GM10266 (cell line): ENCODE results near the gene PTPRN2.

Experiments used
- DNase-seq: peaks from one replicate; pipeline ENCODE4 v3.0.0; 2012; ENCODE audit errors: extremely low spot score
- CTCF ChIP-seq: IDR thresholded peaks from 2 replicates; pipeline ENCODE4 v1.5.1; 2012; ENCODE audit warnings: mild to moderate bottlenecking, low read depth; ENCODE audit not compliant: control insufficient read depth, insufficient read depth; ENCODE audit errors: missing control alignments

Gene PTPRN2

DNA sequence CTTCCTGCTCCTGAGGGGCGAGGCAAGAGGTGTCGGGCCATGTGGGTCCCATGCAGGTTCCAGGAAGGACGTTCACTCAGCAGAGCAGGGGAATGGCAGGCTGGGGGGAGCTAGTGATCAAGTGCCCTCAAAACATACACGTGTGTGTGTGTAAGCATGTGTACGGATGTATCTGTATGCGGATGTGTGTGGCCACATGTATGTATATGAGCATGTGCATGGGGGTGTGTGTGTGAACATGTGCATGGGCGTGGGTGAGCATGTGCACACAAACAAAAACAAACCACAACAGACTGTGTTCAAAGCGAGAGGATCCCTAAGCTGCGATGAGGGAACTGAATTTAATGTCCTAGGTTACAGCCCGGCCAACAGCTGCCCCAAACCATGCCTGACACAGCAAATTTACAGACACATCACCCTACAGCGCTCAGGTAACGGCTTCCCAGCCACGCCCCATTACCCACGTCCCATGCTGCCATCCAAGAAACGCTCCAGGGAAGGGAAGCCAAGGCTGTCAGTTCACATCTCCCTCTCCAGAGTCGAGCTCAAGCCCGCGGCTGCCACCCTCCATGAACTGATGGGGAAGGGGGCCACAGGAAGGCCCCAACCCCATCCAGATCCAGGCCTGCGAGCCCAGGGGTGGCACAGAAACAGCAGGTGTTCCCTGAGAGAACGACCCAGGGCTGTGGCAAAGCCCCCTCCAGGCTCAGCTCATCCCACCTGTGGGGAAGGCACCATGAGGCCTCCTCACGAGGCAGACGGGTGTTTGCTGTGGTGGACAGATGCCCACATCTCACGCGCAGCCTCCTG, 56.6 kb downstream of the PTPRN2 start:
- TF ChIP-seq CTCF = no peak
- no peak for DNase-seq

DNA sequence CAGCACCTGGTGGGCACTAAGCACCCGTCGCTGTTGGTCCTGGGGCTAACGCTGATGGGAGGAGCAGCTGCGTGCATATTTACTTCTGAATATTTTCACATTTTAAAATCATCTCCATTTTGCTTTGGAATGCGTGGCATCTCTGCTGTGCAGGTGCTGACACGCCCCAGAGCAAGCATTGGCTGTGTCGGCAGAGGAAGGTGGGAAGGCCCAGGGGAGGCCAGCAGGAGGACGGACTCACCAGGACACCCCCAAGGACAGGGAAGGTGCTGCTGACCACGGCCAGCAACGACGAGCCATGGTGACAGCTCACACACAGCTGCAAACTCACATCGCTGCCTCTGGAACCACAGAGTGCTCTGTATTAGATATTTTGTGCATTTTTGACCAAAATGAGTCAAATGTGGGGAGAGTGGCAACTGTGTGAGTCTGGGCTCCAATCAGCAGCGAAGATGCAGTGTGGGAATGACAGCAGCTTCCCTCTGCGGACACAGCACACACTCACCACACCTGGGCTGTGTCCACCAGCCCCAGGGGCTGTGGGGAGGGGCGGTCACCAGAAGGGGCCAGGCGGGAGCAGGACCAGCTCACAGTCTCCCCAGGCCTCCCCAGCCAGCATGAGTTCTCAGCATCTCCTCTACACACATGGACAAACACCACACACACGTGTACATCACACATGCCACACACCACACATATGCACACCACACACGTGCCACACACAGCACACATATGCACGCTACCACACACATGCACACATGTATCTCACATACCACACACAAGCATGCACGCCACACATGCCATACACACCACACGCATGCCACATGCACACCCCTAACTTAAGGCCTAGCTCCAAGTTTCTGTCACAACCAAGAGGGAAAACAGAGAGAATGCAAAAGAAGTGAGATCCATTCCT, 58.2 kb downstream of the PTPRN2 start:
- DNase-seq = no peak
- TF ChIP-seq CTCF = no peak

DNA sequence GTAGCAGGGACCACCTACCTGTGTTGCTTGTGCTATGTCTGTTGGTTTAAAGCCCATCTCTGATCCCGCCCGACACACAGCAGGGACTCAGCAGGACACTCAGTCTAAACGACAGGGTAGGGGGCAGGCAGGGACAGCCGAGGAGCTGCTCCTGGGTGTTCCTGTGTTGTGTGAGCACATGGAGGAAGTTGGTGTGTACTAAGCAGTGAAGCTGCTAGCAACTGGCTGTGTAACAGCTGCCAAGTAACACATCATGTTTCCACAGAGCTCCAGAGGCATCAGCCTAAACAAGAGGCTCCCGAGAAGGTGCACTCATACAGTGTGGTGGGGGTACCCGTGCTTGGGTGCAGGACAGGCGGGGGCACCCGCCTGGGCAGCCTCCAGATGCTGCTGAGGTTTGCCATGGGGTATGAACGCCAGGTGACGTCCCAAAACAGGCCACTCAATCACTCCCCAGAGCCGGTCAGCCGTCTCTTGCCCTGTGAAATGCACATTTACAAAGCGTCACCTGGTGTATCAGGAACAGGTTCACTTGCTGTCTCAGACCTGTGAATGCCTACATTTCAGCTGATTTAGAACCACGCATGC, 59.6 kb downstream of the PTPRN2 start:
- TF ChIP-seq CTCF = no peak
- DNase-seq = no peak

GRCh38 chr7:158527495-158527894, 60.1 kb downstream of the PTPRN2 start:
- TF ChIP-seq CTCF = no peak
- no peak for DNase-seq

- no peak for DNase-seq
- no peak for TF ChIP-seq CTCF
Measured at GRCh38 chr7:158527038-158527437, 60.6 kb downstream of the PTPRN2 start.

DNA sequence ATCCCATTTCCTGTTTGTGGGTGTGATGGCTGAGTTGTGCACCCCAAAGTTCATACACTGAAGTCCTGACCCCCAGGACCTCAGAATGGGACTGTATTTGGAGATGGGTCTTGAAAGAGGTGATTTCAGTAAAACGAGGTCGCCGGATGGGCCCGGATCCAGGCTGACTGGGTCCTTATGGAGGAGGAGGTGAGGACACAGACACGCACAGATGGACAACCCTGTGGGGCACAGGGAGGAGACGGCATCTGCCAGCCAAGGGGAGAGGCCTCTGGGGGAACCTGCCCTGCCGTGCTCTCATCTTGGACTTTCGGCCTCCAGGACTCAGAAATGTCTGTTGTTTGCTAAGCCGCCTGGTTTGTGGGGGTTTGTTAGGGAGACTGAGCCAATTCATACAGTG, 61.1 kb downstream of the PTPRN2 start:
- no peak for DNase-seq

More for the DNA sequence above, 61.1 kb downstream of the PTPRN2 start:
- TF ChIP-seq CTCF = no peak
